Upper lobe of right lung (tissue), 1 donor: ENCODE measurements around the gene RITA1. TPM values are rescaled to one million over a fixed set of nuclear protein-coding genes. Genes with fewer than 3 reads are reported as not detected.

Experiments used
- ATAC-seq: fragments of 200-7000 bp; cut with Tn5 transposase; one replicate; pipeline ENCODE4 v1.9.1; 2020; ENCODE audit warnings: mild to moderate bottlenecking, moderate library complexity
- DNase-seq: peaks from one replicate; pipeline ENCODE4 v3.0.0-alpha.2; 2020
- H3K27ac ChIP-seq: fragments of 200-600 bp; one replicate; pipeline ENCODE4 v1.8.0; 2022
- H3K27me3 ChIP-seq: fragments of 200-600 bp; one replicate; pipeline ENCODE4 v1.8.0; 2022; ENCODE audit warnings: mild to moderate bottlenecking
- H3K36me3 ChIP-seq: fragments of 200-600 bp; one replicate; pipeline ENCODE4 v1.8.0; 2022
- H3K4me1 ChIP-seq: fragments of 200-600 bp; one replicate; pipeline ENCODE4 v1.8.0; 2022
- H3K4me3 ChIP-seq: fragments of 200-600 bp; one replicate; pipeline ENCODE4 v1.8.0; 2022; ENCODE audit warnings: mild to moderate bottlenecking
- H3K9me3 ChIP-seq: fragments of 200-600 bp; one replicate; pipeline ENCODE4 v1.8.0; 2022
- CTCF ChIP-seq: fragments of 200-600 bp; IDR thresholded peaks from one replicate; pipeline ENCODE4 v1.8.0; 2022; ENCODE audit warnings: antibody characterized with exemption
- intact Hi-C: fragments of 100-400 bp; cut with DNase I; formaldehyde crosslinking; loops from one replicate; pipeline ENCODE4 v1.11.0; 2022
- total RNA-seq: library from RNA; stranded (reverse); fragmentation: NEBNext Ultra II Directional; extraction: Animal tissue kit (Norgen Biotek cat#: 25700); gene quantifications from one replicate; pipeline ENCODE4 v1.2.1, GENCODE V29; 2021
- donor health status: DM: no; HTN: yes; CAD: no; lungs with severe emphysema.

Gene RITA1
- total RNA-seq, 1 donor from 2014 or later, result 16.4 TPM

- no peak for TF ChIP-seq CTCF
- Histone ChIP-seq H3K27me3 (no peaks in the 10 kb centered on the region), H3K36me3 (peaks cover 66% of the 10 kb centered on the region), H3K27ac (no peak overlapping the region), H3K9me3 (no peaks in the 10 kb centered on the region), H3K4me3 (no peak overlapping the region), H3K4me1 (peaks cover 36% of the 10 kb centered on the region)
- ATAC-seq (no peak), DNase-seq (peak; percentile 26)
- intact Hi-C loops, result no loop called here
Measured at GRCh38 chr12:113231235-113232088, 45.9 kb downstream of the RITA1 start.

GRCh38 chr12:113232089-113232839 is 46.7 kb downstream of the RITA1 start:
- peak overlapping the region; percentile 49 for H3K27ac ChIP-seq
- no peak overlapping the region for H3K4me3 ChIP-seq
- no peaks in the 10 kb centered on the region for H3K9me3 ChIP-seq
- intact Hi-C loops, result no loop called here
- peaks cover 60% of the 10 kb centered on the region for H3K36me3 ChIP-seq
- no peaks in the 10 kb centered on the region for H3K27me3 ChIP-seq
- TF ChIP-seq CTCF, result no peak
- DNase-seq (no peak), ATAC-seq (no peak)
- H3K4me1 ChIP-seq, result peaks cover 40% of the 10 kb centered on the region

- peak; percentile 78 for ATAC-seq
- H3K27ac ChIP-seq, result peak overlapping the region; percentile 49
- peaks cover 52% of the 10 kb centered on the region for H3K36me3 ChIP-seq
- no peaks in the 10 kb centered on the region for H3K9me3 ChIP-seq
- H3K4me3 ChIP-seq, result no peak overlapping the region
- intact Hi-C loops, result no loop called here
- H3K4me1 ChIP-seq, result peaks cover 43% of the 10 kb centered on the region
- H3K27me3 ChIP-seq, result no peaks in the 10 kb centered on the region
- no peak for DNase-seq
- TF ChIP-seq CTCF, result no peak
Measured at GRCh38 chr12:113232840-113233585, 47.5 kb downstream of the RITA1 start.

GRCh38 chr12:113233967-113234366 is 48.4 kb downstream of the RITA1 start:
- Histone ChIP-seq H3K9me3 (no peaks in the 10 kb centered on the region), H3K4me3 (no peak overlapping the region), H3K4me1 (peaks cover 43% of the 10 kb centered on the region), H3K27ac (no peak overlapping the region), H3K36me3 (peaks cover 50% of the 10 kb centered on the region), H3K27me3 (no peaks in the 10 kb centered on the region)
- DNase-seq (peak; percentile 12), ATAC-seq (no peak)
- no peak for TF ChIP-seq CTCF
- intact Hi-C loops, result no loop called here

- Histone ChIP-seq H3K36me3 (peaks cover 44% of the 10 kb centered on the region), H3K9me3 (no peaks in the 10 kb centered on the region), H3K27ac (no peak overlapping the region), H3K4me1 (peaks cover 38% of the 10 kb centered on the region), H3K27me3 (no peaks in the 10 kb centered on the region), H3K4me3 (no peak overlapping the region)
- intact Hi-C loops, result no loop called here
- DNase-seq, result no peak
- TF ChIP-seq CTCF, result no peak
- ATAC-seq, result no peak
Measured at GRCh38 chr12:113234483-113234882, 49.0 kb downstream of the RITA1 start.
